ENCODE measurements around the gene ZNF236.

The ZNF236 gene

DNA sequence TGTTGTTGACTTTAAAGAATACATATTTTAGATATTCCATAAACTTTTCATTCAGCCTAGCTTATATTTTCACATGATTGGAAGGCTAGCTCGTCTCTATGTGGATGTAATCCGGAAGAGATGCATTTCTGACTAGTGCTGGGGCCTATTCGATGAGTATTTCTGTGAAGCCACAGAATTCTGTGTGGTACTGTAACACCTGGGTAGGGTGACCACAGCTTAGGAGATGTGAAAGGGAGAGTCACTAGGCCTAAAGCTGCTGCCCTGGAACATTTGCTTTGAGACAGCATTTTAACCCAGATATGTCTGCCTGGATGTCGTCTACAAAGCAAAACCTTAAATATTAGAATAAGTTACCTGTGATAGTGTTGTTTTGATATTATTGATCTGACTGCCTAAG, 83.5 kb downstream of the ZNF236 start:
- in situ Hi-C loops (cut with MboI; ENCODE audit: low sequenced_read_pairs), result no loop called here

DNA sequence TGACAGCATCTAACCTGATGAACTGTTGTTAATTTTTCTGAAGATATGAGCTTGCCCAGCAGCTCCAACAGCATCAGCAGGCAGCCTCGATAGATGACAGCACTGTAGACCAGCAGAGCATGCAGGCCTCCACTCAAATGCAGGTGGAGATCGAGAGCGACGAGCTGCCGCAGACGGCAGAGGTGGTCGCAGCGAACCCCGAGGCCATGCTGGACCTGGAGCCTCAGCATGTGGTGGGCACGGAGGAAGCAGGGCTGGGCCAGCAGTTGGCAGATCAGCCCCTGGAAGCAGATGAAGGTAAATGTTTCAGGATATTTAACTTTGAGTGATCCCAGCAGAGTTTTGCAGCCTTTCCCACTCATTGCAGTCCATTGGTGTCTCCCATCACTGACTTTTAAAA, 85.9 kb downstream of the ZNF236 start:
- in situ Hi-C loops (cut with MboI; ENCODE audit: low sequenced_read_pairs), result no loop called here

- in situ Hi-C loops (cut with MboI; ENCODE audit: low sequenced_read_pairs), result no loop called here
Observed at GRCh38 chr18:76909439-76909838, 87.1 kb downstream of the ZNF236 start.

GRCh38 chr18:76911440-76911839, 89.1 kb downstream of the ZNF236 start:
- in situ Hi-C loops (cut with MboI; ENCODE audit: low sequenced_read_pairs), result no loop called here

- in situ Hi-C loops (cut with MboI; ENCODE audit: low sequenced_read_pairs), result no loop called here
Observed at GRCh38 chr18:76913583-76913982, 91.2 kb downstream of the ZNF236 start.

DNA sequence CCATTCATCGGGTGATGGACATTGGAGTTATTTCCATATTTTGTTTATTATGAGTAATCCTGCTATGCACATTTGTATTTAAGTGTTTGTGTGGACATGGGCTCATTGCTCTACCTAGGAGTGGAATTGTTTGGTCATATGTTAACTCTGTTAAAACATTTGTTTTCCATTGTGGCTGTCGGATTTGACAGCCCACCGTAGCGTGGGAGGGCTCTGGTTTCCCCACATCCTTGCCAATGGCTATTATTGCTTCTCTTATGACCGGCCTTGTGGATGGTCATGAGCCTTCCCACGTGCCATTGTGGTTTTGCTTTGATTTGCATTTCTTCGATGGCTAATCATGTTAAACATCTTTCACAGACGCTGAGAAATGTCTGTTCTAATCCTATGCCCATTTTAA, 92.0 kb downstream of the ZNF236 start:
- in situ Hi-C loops (cut with MboI; ENCODE audit: low sequenced_read_pairs), result no loop called here

GRCh38 chr18:76914796-76915195, 92.4 kb downstream of the ZNF236 start:
- in situ Hi-C loops (cut with MboI; ENCODE audit: low sequenced_read_pairs), result no loop called here

- in situ Hi-C loops (cut with MboI; ENCODE audit: low sequenced_read_pairs), result no loop called here
Observed at GRCh38 chr18:76915456-76915855, 93.1 kb downstream of the ZNF236 start.

- in situ Hi-C loops (cut with MboI; ENCODE audit: low sequenced_read_pairs), result no loop called here
Observed at GRCh38 chr18:76920974-76921373, 98.6 kb downstream of the ZNF236 start.

DNA sequence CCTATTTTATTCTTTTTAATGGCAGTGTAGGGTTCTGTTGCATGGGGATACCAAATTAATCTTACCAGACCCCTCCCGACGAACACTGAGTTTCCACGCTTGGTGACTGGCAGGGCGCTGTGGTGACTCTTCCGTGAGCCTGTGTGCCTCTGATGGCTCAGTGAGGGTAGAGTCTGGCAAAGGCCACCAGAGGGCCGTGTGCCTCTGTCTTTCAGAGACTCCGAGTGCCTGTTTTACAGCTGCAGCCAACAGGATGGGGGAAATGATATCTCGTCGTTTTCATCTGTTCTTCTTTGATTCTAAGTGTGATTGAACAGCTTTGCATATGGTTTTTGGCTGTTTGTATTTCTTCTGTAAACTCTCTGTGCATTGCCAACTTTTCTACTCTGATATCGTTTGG, 99.8 kb downstream of the ZNF236 start:
- in situ Hi-C loops (cut with MboI; ENCODE audit: low sequenced_read_pairs), result no loop called here

DNA sequence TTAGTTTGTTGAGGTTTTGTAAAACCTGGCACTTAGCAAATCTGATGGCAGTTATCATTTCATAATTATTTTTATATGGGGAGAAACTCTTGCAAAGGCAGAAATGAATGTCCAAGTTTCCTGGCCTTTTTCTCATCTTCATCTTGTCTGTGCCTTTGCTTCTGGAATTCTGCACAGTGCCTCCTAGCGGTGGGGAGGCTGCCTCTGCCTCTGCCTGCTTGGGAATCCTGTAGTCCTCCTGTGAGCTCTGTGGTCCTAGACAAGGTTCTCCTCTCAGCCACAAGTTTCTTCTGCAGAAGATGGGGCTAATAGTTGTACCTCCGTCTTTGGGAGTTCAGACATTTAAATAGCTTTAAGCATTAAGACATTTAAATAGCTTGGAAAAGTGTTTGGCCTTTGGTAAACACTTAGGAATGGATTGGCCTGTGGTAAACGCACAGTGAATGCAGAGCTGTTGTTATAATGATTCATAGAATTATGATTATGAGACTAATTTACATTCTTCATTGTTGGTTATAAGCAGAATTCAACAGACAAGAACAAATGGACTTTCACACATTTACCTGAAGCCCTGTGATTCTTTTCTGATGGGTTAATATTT, 101.2 kb downstream of the ZNF236 start:
- in situ Hi-C loops (cut with MboI; ENCODE audit: low sequenced_read_pairs), result no loop called here

DNA sequence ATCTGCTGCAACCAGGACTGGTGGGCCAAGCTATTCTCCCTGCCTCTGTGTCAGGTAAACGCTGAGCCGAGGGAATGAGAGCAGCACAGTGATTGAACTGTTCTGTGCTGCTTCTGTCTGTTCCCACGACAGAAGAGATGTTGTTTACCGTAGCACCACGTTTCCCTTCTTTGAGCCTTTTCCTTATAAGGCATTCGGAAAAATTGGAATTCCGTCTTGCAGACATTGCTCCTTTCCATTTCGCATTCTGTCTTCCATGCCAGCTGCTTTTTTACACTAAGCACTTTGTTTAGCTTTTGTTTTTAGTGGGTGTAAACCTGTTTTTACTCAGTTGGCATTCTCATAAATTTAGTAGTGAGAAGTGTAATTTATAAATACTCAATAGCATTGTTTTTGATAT, 103.1 kb downstream of the ZNF236 start:
- in situ Hi-C loops (cut with MboI; ENCODE audit: low sequenced_read_pairs), result no loop called here

GRCh38 chr18:76927223-76927725, 104.9 kb downstream of the ZNF236 start:
- in situ Hi-C loops (cut with MboI; ENCODE audit: low sequenced_read_pairs), result no loop called here

GRCh38 chr18:76928179-76928868, 106.0 kb downstream of the ZNF236 start:
- in situ Hi-C loops (cut with MboI; ENCODE audit: low sequenced_read_pairs), result no loop called here

DNA sequence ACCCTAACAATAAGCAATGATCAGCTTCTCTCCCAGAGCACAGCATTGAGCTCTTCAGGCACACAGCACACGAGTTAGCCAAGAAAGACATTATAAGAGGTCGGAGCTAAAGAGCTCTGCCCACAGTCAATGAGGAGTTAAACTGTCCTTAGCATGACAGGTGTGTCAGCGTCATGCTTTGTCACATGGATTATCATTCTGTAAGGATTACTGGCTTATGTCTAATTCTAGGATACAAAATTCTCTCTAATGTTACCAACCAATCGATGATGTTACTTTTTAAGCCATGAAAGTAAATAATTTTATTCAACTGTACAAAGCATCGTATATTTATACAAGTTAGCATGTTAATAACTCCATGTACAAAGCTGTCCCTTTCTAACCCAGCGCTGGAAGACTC, 108.8 kb downstream of the ZNF236 start:
- in situ Hi-C loops (cut with MboI; ENCODE audit: low sequenced_read_pairs), result no loop called here

GRCh38 chr18:76932026-76932819, 109.9 kb downstream of the ZNF236 start:
- in situ Hi-C loops (cut with MboI; ENCODE audit: low sequenced_read_pairs), result no loop called here

DNA sequence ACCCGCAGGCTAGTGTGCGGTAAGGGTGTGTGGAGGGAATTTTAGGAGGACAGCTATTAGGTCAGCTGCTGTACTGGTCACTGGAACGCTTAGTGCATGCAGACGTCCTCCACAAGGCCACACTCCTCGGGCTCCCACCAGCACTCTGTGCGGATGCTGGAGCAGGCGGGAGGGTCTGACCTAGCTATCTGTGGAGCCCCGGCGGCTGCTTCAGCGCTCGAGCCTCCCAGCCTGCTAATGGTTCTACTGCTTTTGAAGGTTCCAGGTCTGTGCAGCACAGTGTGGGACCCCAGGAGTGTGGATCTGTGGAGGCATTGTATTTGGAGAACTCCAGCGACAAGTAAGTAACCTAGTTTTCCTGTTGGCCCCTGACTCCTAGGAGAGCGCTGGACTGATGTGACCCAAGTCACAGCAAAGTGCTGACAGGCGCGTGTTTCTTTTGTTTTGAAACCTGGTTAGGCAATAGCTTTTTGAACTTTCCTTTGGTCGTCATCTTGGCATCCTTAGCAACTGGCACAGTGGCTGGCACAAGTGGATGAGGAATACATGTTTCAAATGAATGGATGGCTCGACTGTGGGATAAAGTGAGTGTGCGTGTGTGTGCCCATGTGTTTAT, 113.5 kb downstream of the ZNF236 start:
- in situ Hi-C loops (cut with MboI; ENCODE audit: low sequenced_read_pairs), result no loop called here

- in situ Hi-C loops (cut with MboI; ENCODE audit: low sequenced_read_pairs), result no loop called here
Observed at GRCh38 chr18:76936877-76937276, 114.5 kb downstream of the ZNF236 start.

DNA sequence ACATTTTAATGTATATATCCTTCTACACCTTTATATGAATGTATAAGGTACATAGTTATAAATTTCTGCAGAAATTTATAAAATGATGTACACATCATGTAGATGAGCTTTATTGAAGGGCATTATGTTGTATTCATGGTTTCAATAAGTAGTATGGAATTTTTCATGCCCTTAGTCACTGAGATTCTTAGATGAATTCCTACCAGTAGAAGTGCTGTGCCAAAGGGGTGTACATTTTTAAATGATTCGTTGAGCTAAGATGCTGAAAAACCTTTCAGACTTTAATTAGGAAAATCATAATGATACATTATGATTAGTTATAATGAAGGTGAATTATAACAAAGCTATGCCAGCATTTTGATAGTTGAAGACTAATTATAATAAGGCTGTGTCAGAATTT, 115.2 kb downstream of the ZNF236 start:
- in situ Hi-C loops (cut with MboI; ENCODE audit: low sequenced_read_pairs), result no loop called here

GRCh38 chr18:76938619-76939018, 116.3 kb downstream of the ZNF236 start:
- in situ Hi-C loops (cut with MboI; ENCODE audit: low sequenced_read_pairs), result no loop called here

GRCh38 chr18:76941284-76941683, 118.9 kb downstream of the ZNF236 start:
- in situ Hi-C loops (cut with MboI; ENCODE audit: low sequenced_read_pairs), result no loop called here
